A549 (cell line): Measurements from ENCODE around the gene TPRG1.

ENCODE experiments used
- JUN ChIP-seq, 2 experiments: fragments of >200 bp; sonication (Bioruptor Twin); formaldehyde crosslinking; IDR thresholded peaks; 2 replicates in 1 of 2; 3 replicates in 1 of 2; pipeline ENCODE4 v1.6.1; 2016 to 2017
- MYC ChIP-seq: IDR thresholded peaks from 2 replicates; pipeline ENCODE4 v1.6.1; 2012; ENCODE audit warnings: mild to moderate bottlenecking, inconsistent platforms, low read length, improper control_type of control experiment, borderline replicate concordance
- TF ChIP-seq, protein P1 (sequence below): fragments of >200 bp; sonication (Bioruptor Twin); formaldehyde crosslinking; IDR thresholded peaks from 3 replicates; pipeline ENCODE4 v1.5.1; 2016

DNA sequence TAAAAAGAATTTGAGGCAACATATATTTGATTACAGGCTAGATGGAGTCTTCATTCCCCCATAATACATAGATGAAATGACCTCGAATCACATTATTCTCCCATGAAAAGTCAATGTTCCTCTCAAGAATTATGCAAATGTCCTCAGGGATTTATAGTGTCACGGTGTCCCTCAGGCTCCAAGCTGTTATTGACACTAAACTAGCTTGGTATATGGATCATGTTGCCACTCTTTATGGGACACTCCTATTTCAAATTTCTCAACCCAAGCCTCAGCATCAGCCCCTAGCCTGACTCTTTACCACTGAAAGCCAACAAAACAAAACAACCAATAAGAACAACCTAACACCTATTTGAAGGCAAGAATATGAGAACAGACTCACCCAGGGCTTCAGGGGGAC, 139.8 kb downstream of the TPRG1 start:
- TF ChIP-seq MYC (no peak), JUN (IDR thresholded peaks at IDR 0.05) (no peak)
- TF ChIP-seq, protein P1, sequence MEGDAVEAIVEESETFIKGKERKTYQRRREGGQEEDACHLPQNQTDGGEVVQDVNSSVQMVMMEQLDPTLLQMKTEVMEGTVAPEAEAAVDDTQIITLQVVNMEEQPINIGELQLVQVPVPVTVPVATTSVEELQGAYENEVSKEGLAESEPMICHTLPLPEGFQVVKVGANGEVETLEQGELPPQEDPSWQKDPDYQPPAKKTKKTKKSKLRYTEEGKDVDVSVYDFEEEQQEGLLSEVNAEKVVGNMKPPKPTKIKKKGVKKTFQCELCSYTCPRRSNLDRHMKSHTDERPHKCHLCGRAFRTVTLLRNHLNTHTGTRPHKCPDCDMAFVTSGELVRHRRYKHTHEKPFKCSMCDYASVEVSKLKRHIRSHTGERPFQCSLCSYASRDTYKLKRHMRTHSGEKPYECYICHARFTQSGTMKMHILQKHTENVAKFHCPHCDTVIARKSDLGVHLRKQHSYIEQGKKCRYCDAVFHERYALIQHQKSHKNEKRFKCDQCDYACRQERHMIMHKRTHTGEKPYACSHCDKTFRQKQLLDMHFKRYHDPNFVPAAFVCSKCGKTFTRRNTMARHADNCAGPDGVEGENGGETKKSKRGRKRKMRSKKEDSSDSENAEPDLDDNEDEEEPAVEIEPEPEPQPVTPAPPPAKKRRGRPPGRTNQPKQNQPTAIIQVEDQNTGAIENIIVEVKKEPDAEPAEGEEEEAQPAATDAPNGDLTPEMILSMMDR, result no peak
